ENCODE results near the gene ADRM1.

GRCh38 chr20:62336329-62336728 lies 33.5 kb downstream of the ADRM1 start:
- TF ChIP-seq, protein P1, sequence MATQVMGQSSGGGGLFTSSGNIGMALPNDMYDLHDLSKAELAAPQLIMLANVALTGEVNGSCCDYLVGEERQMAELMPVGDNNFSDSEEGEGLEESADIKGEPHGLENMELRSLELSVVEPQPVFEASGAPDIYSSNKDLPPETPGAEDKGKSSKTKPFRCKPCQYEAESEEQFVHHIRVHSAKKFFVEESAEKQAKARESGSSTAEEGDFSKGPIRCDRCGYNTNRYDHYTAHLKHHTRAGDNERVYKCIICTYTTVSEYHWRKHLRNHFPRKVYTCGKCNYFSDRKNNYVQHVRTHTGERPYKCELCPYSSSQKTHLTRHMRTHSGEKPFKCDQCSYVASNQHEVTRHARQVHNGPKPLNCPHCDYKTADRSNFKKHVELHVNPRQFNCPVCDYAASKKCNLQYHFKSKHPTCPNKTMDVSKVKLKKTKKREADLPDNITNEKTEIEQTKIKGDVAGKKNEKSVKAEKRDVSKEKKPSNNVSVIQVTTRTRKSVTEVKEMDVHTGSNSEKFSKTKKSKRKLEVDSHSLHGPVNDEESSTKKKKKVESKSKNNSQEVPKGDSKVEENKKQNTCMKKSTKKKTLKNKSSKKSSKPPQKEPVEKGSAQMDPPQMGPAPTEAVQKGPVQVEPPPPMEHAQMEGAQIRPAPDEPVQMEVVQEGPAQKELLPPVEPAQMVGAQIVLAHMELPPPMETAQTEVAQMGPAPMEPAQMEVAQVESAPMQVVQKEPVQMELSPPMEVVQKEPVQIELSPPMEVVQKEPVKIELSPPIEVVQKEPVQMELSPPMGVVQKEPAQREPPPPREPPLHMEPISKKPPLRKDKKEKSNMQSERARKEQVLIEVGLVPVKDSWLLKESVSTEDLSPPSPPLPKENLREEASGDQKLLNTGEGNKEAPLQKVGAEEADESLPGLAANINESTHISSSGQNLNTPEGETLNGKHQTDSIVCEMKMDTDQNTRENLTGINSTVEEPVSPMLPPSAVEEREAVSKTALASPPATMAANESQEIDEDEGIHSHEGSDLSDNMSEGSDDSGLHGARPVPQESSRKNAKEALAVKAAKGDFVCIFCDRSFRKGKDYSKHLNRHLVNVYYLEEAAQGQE (IDR thresholded peaks at IDR 0.05; ENCODE audit: low read depth), result no peak
- no peak for TF ChIP-seq TAF1 (IDR thresholded peaks at IDR 0.05; ENCODE audit: low read depth)
- TF ChIP-seq CREB1 (IDR thresholded peaks at IDR 0.05; ENCODE audit: low read depth), result no peak
- no peak for TF ChIP-seq EGR1 (IDR thresholded peaks at IDR 0.05)
- TF ChIP-seq YY1 (IDR thresholded peaks at IDR 0.05; ENCODE audit: low read depth), result no peak
